Measurements from ENCODE around the gene GABRG1. TPM values are rescaled to one million over a fixed set of nuclear protein-coding genes. Genes with fewer than 3 reads are reported as not detected.

The GABRG1 gene
- not detected in 2 replicates for total RNA-seq

DNA sequence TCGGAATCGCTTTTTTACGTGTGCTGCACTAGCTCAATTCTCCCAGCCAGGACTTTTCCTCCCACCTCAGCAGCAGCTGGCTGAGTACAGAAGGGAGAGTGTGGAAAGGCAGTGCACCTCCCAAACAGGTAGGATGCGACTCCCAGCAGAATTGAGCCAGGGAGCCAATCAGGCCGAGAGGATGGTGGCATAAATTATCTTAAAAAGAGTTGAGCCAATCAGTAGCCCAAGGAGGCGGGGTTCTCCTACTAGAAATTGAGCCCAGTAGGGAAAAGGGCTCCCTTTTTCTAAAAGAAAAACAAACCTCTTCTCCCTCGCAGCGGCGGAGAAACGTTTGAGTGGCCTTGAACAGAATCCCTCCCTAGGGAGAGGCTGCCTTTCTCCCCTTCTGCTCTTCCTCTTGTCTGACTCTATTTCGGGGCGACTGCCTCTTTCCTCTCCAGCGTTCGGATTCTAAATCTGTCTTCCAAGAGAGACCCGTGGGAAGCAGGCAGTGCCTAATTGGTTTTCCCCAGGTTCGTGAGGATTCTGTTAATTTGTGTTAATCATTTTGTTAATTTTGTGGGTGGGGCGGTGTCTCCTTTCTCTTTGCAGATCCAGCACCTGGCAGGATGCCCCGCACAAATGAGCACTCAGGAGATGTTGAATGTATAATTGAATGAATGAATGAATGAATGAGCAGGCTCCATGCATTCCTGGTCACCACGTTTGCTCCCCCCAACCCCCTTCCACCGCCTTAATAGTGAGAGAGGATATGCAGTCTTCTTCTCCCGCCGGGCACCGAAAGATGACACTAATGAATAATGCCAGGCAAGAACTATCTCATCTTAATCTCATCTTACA is at the start of gene GABRG1:
TSS of gene GABRG1 (minus strand) at position 142 of the 843 bp plus-strand sequence. CDS start at position 1, 141 bp downstream.

All from hair follicular keratinocyte (primary cell).